Mesenchymal stem cell (in vitro differentiated cells and primary cell): ENCODE data around the gene ARHGEF40.

ENCODE experiments used
- DNase-seq: peaks from one replicate; pipeline ENCODE4 v3.0.0-alpha.2; 2013
- H2AFZ ChIP-seq: one replicate; pipeline ENCODE4 v1.6.1; 2013; ENCODE audit warnings: low read depth, mild to moderate bottlenecking, control low read depth, inconsistent platforms, low read length, moderate library complexity
- H2AK5ac ChIP-seq: 2 replicates; pipeline ENCODE4 v1.6.1; 2013; ENCODE audit warnings: low read length, moderate library complexity, mild to moderate bottlenecking, inconsistent platforms; ENCODE audit not compliant: severe bottlenecking
- H2BK120ac ChIP-seq: one replicate; pipeline ENCODE4 v1.6.1; 2013; ENCODE audit warnings: low read depth, mild to moderate bottlenecking, inconsistent platforms, low read length, moderate library complexity
- H2BK12ac ChIP-seq, 2 experiments: one replicate each; pipeline ENCODE4 v1.6.1; 2013; ENCODE audit warnings: inconsistent platforms in 2 of 2, low read length in 2 of 2, mild to moderate bottlenecking in 2 of 2, moderate library complexity in 2 of 2, control low read depth in 1 of 2
- H2BK15ac ChIP-seq: one replicate; pipeline ENCODE4 v1.6.1; 2013; ENCODE audit warnings: mild to moderate bottlenecking, low read depth, inconsistent platforms; ENCODE audit not compliant: poor library complexity, severe bottlenecking
- H2BK5ac ChIP-seq: 2 replicates; pipeline ENCODE4 v1.6.1; 2013; ENCODE audit warnings: low read depth, mild to moderate bottlenecking, low read length, control low read depth, inconsistent platforms; ENCODE audit not compliant: poor library complexity, severe bottlenecking
- H3K14ac ChIP-seq, 2 experiments: one replicate each; pipeline ENCODE4 v1.6.1; 2013; ENCODE audit warnings: inconsistent platforms in 2 of 2, low read length in 2 of 2, control low read depth in 1 of 2, mild to moderate bottlenecking in 1 of 2, moderate library complexity in 1 of 2
- H3K18ac ChIP-seq, 2 experiments: one replicate each; pipeline ENCODE4 v1.6.1; 2013; ENCODE audit warnings: inconsistent platforms in 2 of 2, low read length in 2 of 2, control low read depth in 1 of 2, low read depth in 1 of 2, mild to moderate bottlenecking in 1 of 2
- H3K23ac ChIP-seq, 2 experiments: one replicate each; pipeline ENCODE4 v1.6.1; 2013; ENCODE audit warnings: inconsistent platforms in 2 of 2, low read length in 2 of 2, mild to moderate bottlenecking in 2 of 2, moderate library complexity in 2 of 2, control low read depth in 1 of 2
- H3K27ac ChIP-seq: 2 replicates; pipeline ENCODE4 v1.5.1; 2013; ENCODE audit warnings: mild to moderate bottlenecking, moderate library complexity, low read length, control low read depth, inconsistent platforms; ENCODE audit not compliant: poor library complexity, severe bottlenecking
- H3K27me3 ChIP-seq, 2 experiments: 2 replicates each; pipeline versions ENCODE4 v1.6.1 to v1.7.0; 2013; ENCODE audit warnings: low read length in 2 of 2, mild to moderate bottlenecking in 2 of 2, moderate library complexity in 2 of 2, control low read depth in 1 of 2, inconsistent platforms in 1 of 2; ENCODE audit not compliant: control insufficient read depth in 1 of 2, insufficient read depth in 1 of 2
- H3K36me3 ChIP-seq, 2 experiments: 2 replicates each; pipeline versions ENCODE4 v1.6.1 to v1.7.0; 2013; ENCODE audit warnings: low read length in 2 of 2, control low read depth in 1 of 2, inconsistent platforms in 1 of 2, low read depth in 1 of 2, mild to moderate bottlenecking in 1 of 2; ENCODE audit not compliant: insufficient read depth in 2 of 2, control insufficient read depth in 1 of 2
- H3K4ac ChIP-seq, 2 experiments: one replicate each; pipeline ENCODE4 v1.6.1; 2013; ENCODE audit warnings: inconsistent platforms in 2 of 2, low read length in 2 of 2, mild to moderate bottlenecking in 2 of 2, moderate library complexity in 2 of 2, control low read depth in 1 of 2, low read depth in 1 of 2
- H3K4me1 ChIP-seq: 2 replicates; pipeline ENCODE4 v1.6.1; 2013; ENCODE audit warnings: low read depth, low read length, control low read depth; ENCODE audit not compliant: control insufficient read depth, insufficient read depth
- H3K4me2 ChIP-seq: 2 replicates; pipeline ENCODE4 v1.6.1; 2013; ENCODE audit warnings: low read length, mild to moderate bottlenecking, inconsistent platforms; ENCODE audit not compliant: poor library complexity, severe bottlenecking
- H3K4me3 ChIP-seq, 2 experiments: 2 replicates each; pipeline versions ENCODE4 v1.5.1 to v1.7.0; 2013; ENCODE audit warnings: low read length in 2 of 2, mild to moderate bottlenecking in 2 of 2, control low read depth in 1 of 2, low read depth in 1 of 2; ENCODE audit not compliant: insufficient read depth in 1 of 2
- H3K79me1 ChIP-seq: replicated peaks from 2 replicates; pipeline ENCODE4 v1.6.1; 2013; ENCODE audit warnings: mild to moderate bottlenecking, control low read depth, low read length, inconsistent platforms; ENCODE audit not compliant: poor library complexity, severe bottlenecking
- H3K9ac ChIP-seq: 2 replicates; pipeline ENCODE4 v1.7.0; 2013; ENCODE audit warnings: mild to moderate bottlenecking, low read length, moderate library complexity
- H3K9me3 ChIP-seq: 2 replicates; pipeline ENCODE4 v1.7.0; 2013; ENCODE audit warnings: mild to moderate bottlenecking, low read length; ENCODE audit not compliant: control insufficient read depth
- H4K8ac ChIP-seq: one replicate; pipeline ENCODE4 v1.6.1; 2013; ENCODE audit warnings: inconsistent platforms, mild to moderate bottlenecking, low read length, moderate library complexity
- H4K91ac ChIP-seq: one replicate; pipeline ENCODE4 v1.6.1; 2013; ENCODE audit warnings: mild to moderate bottlenecking, low read length, inconsistent platforms
- WGBS: methylation state at CpG from one replicate; pipeline ENCODE4 v1.1.7; 2013; ENCODE audit warnings: mixed read lengths; 5-methylcytosine and 5-hydroxymethylcytosine counted together

Gene ARHGEF40

GRCh38 chr14:21107283-21107800 is 37.2 kb downstream of the ARHGEF40 start:
- H3K4me2 ChIP-seq: no peak overlapping the region
- no peaks in the 10 kb centered on the region for H3K9me3 ChIP-seq

GRCh38 chr14:21108791-21109190 is 38.7 kb downstream of the ARHGEF40 start:
- H2AK5ac ChIP-seq: no peak overlapping the region
- no peak overlapping the region for H3K27ac ChIP-seq
- H2BK120ac ChIP-seq: no peak overlapping the region
- peaks cover 8% of the 10 kb centered on the region for H3K4me1 ChIP-seq
- H3K27me3 ChIP-seq: peaks cover 0 to 24% of the 10 kb centered on the region in 2 experiments
- no peak overlapping the region for H3K18ac ChIP-seq
- DNase-seq: no peak
- no peak overlapping the region for H4K8ac ChIP-seq
- no peak overlapping the region for H2AFZ ChIP-seq
- no peaks in the 10 kb centered on the region for H3K9me3 ChIP-seq
- H2BK12ac ChIP-seq: no peak overlapping the region
- 96% methylated on average over 1 of the region's 4 CpGs for WGBS
- no peak overlapping the region for H3K23ac ChIP-seq
- no peak overlapping the region for H3K4me2 ChIP-seq
- no peak overlapping the region for H3K4me3 ChIP-seq
- H2BK15ac ChIP-seq: no peak overlapping the region
- no peaks in the 10 kb centered on the region for H3K79me1 ChIP-seq
- no peak overlapping the region for H3K14ac ChIP-seq
- no peaks in the 10 kb centered on the region for H3K36me3 ChIP-seq
- no peak overlapping the region for H2BK5ac ChIP-seq
- H3K4ac ChIP-seq: no peak overlapping the region
- no peak overlapping the region for H4K91ac ChIP-seq
- no peak overlapping the region for H3K9ac ChIP-seq

More at GRCh38 chr14:21107283-21107800, 37.2 kb downstream of the ARHGEF40 start:
- Histone ChIP-seq H3K79me1 (peaks cover 5% of the 10 kb centered on the region), H3K4me3 (no peak overlapping the region), H3K18ac (no peak overlapping the region), H2AK5ac (no peak overlapping the region), H3K4ac (no peak overlapping the region), H2BK15ac (no peak overlapping the region), H4K8ac (no peak overlapping the region), H3K23ac (no peak overlapping the region), H3K14ac (no peak overlapping the region), H3K27me3 (peaks cover 0 to 24% of the 10 kb centered on the region in 2 experiments), H3K27ac (peak overlapping the region; percentile 41), H3K9ac (peak overlapping the region; percentile 99), H3K4me1 (peaks cover 15% of the 10 kb centered on the region), H3K36me3 (no peaks in the 10 kb centered on the region), H2AFZ (peak overlapping the region; percentile 92), H2BK12ac (peak overlapping the region in 1 of 2 experiments; percentile 64), H2BK120ac (no peak overlapping the region), H4K91ac (no peak overlapping the region), H2BK5ac (no peak overlapping the region)
- 52% methylated on average over 5 of the region's 5 CpGs for WGBS
- peak; percentile 54 for DNase-seq

DNA sequence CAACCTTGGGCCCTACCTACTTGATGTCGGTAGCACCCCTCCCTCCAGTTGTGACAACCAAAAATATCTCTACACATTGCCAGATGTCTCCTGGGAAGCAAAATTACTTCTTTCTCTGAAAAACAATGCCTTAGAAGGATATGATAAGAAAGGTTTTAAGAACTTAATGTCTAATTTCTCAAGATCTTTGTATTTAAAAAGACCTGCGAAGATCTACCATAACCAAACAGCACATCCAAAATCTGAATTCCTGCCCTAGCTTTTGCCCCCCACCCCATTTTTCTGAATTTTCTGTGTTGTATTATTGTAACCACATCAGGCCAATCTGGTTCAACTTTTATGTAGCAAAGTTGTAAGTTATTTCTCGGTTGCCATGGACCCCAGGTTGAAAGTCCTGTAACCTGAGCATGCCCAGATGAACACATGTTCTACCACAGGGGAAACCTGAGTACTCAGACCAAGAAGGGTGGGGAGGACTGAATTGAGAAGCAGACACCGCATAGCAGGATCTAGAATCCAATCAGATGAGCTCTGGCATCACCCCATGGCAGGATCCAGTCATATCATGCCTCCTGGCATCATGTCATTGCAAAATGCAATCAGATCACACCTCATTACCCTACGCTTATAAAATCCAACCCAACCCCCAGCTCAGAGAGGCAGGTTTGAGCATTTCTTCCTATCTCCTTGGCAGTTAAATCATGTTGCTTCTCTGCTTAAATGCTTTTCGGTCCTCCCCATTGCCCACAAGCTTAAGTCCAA is 39.5 kb downstream of the ARHGEF40 start:
- Histone ChIP-seq H3K79me1 (no peaks in the 10 kb centered on the region), H2BK12ac (no peak overlapping the region), H2BK15ac (no peak overlapping the region), H4K8ac (no peak overlapping the region), H3K27me3 (peaks cover 0 to 24% of the 10 kb centered on the region in 2 experiments), H3K4me1 (peaks cover 8% of the 10 kb centered on the region), H3K9ac (no peak overlapping the region), H4K91ac (no peak overlapping the region), H2BK120ac (no peak overlapping the region), H3K4me3 (no peak overlapping the region), H3K14ac (no peak overlapping the region), H2AFZ (no peak overlapping the region), H3K4ac (no peak overlapping the region), H2AK5ac (no peak overlapping the region), H3K18ac (no peak overlapping the region), H3K23ac (no peak overlapping the region), H3K9me3 (no peaks in the 10 kb centered on the region), H3K36me3 (no peaks in the 10 kb centered on the region), H3K4me2 (no peak overlapping the region), H2BK5ac (no peak overlapping the region), H3K27ac (no peak overlapping the region)
- 92% methylated on average over 5 of the region's 6 CpGs for WGBS
- DNase-seq: no peak

GRCh38 chr14:21112255-21112654 is 42.2 kb downstream of the ARHGEF40 start:
- Histone ChIP-seq H3K27me3 (peaks cover 0 to 24% of the 10 kb centered on the region in 2 experiments), H4K91ac (no peak overlapping the region), H3K18ac (no peak overlapping the region), H3K23ac (no peak overlapping the region), H2BK120ac (no peak overlapping the region), H4K8ac (no peak overlapping the region), H2AFZ (no peak overlapping the region), H2BK15ac (no peak overlapping the region), H2AK5ac (no peak overlapping the region), H3K4me2 (no peak overlapping the region), H2BK12ac (no peak overlapping the region), H3K4ac (no peak overlapping the region), H3K4me3 (no peak overlapping the region), H2BK5ac (no peak overlapping the region), H3K27ac (no peak overlapping the region), H3K4me1 (peaks cover 2% of the 10 kb centered on the region), H3K9me3 (no peaks in the 10 kb centered on the region), H3K36me3 (no peaks in the 10 kb centered on the region), H3K79me1 (no peaks in the 10 kb centered on the region), H3K9ac (no peak overlapping the region), H3K14ac (no peak overlapping the region)
- no peak for DNase-seq
- WGBS: 93% methylated on average over 3 of the region's 4 CpGs
